Colonic mucosa (tissue), 4 donors: Measurements from ENCODE around the gene POLD2. TPM values are rescaled to one million over a fixed set of nuclear protein-coding genes. Genes with fewer than 3 reads are reported as not detected.

Experiments used
- DNase-seq: peaks from one replicate; pipeline ENCODE4 v3.0.0-alpha.2; 2020
- H3K27ac ChIP-seq: fragments of 200-600 bp; one replicate; pipeline ENCODE4 v1.8.0; 2021
- H3K27me3 ChIP-seq: fragments of 200-600 bp; one replicate; pipeline ENCODE4 v1.8.0; 2021
- H3K36me3 ChIP-seq: fragments of 200-600 bp; one replicate; pipeline ENCODE4 v1.8.0; 2021
- H3K4me1 ChIP-seq: fragments of 200-600 bp; one replicate; pipeline ENCODE4 v1.8.0; 2021; ENCODE audit warnings: mild to moderate bottlenecking
- H3K4me3 ChIP-seq: fragments of 200-600 bp; one replicate; pipeline ENCODE4 v1.8.0; 2021
- H3K9ac ChIP-seq, 2 donors: one replicate each; pipeline ENCODE4 v1.7.0; 2013; ENCODE audit warnings: control low read depth in 2 of 2, low read depth in 2 of 2, low read length in 2 of 2
- H3K9me3 ChIP-seq: fragments of 200-600 bp; one replicate; pipeline ENCODE4 v1.8.0; 2021
- intact Hi-C: fragments of 100-400 bp; cut with DNase I; formaldehyde crosslinking; loops from one replicate; pipeline ENCODE4 v1.14.1; 2022
- total RNA-seq, 2 donors: library from RNA; stranded (reverse); fragmentation: NEBNext Ultra II Directional in 1 of 2; extraction: Animal tissue kit (Norgen Biotek cat#: 25700) in 1 of 2; gene quantifications; one replicate each; pipeline ENCODE4 v1.2.1, GENCODE V29; 2021
- TF ChIP-seq, protein P1 (sequence below): fragments of 200-600 bp; IDR thresholded peaks from one replicate; pipeline ENCODE4 v1.8.0; 2022; ENCODE audit warnings: antibody characterized with exemption, mild to moderate bottlenecking
- donor health status: healthy.
- donor health status: DM: no; HTN: no; CAD: no.
- donor health status: DM: no; HTN: no; CAD: no.

The POLD2 gene
- total RNA-seq, 2 donors from 2014 or later, result 54.8 to 161 TPM

DNA sequence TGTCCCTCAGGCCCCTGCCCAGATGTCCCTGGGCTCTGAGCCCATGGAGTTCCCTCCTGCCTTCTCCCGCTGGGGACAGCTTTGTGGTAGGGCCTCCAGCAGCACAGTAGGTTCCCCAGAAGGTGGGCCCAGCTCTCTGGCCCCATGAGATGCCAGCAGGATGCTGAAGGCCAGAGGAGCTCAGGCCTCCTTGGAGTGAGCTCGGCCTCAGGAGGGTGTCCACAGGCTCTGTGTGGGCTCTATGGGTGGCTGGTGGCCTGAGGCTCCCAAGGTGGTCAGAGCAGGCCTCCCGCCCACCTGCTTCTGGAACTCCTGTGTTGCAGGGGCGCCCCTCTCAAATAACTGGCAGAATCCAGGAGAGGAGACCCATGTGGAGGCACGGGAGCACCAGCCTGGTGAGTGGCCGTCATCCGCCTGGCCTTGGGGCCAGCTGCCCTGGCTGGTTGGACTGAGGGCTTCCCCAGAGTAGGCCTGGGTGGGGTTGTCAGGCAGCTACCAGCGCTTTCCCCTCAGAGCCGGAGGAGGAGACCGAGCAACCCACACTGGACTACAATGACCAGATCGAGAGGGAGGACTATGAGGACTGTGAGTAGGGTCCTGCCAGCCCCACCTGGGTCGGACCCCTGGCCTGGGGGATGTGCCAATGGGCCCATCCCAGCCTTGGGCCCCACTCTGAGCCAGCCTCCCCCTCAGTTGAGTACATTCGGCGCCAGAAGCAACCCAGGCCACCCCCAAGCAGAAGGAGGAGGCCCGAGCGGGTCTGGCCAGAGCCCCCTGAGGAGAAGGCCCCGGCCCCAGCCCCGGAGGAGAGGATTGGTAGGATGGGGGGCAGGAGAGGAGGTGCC, 16.0 kb downstream of the POLD2 start:
- peak overlapping the region in 1 of 2 donors; percentile 12 for H3K9ac ChIP-seq

DNA sequence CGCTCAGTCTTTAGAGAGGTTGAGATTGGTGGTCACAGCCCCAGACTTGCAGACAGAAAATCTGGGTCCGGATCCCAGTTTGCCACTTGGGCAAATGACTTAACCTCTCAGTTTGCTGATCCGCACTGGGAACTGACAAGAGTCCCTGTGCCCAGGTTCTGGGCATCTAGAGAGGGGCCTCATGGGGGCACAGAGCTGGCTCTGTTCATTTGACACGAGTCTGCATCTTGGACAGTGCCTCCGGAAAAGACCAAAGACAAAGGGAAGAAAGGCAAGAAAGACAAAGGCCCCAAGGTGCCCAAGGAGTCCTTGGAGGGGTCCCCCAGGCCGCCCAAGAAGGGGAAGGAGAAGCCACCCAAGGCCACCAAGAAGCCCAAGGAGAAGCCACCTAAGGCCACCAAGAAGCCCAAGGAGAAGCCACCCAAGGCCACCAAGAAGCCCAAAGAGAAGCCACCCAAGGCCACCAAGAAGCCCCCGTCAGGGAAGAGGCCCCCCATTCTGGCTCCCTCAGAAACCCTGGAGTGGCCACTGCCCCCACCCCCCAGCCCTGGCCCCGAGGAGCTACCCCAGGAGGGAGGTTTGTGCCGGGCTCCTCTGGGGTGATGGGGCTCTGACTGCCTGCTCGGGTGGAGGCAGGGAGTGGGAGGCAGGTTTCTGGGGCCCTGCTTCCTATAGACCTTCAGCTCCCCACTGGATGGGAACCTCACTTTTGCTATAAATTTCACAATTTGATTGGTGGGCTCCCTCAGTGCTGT, 16.9 kb downstream of the POLD2 start:
- Histone ChIP-seq H3K4me3 (no peak overlapping the region), H3K36me3 (no peaks in the 10 kb centered on the region), H3K9me3 (no peaks in the 10 kb centered on the region), H3K27me3 (peaks cover 11% of the 10 kb centered on the region), H3K9ac (no peak overlapping the region), H3K4me1 (no peaks in the 10 kb centered on the region), H3K27ac (peak overlapping the region; percentile 7)
- TF ChIP-seq, protein P1, sequence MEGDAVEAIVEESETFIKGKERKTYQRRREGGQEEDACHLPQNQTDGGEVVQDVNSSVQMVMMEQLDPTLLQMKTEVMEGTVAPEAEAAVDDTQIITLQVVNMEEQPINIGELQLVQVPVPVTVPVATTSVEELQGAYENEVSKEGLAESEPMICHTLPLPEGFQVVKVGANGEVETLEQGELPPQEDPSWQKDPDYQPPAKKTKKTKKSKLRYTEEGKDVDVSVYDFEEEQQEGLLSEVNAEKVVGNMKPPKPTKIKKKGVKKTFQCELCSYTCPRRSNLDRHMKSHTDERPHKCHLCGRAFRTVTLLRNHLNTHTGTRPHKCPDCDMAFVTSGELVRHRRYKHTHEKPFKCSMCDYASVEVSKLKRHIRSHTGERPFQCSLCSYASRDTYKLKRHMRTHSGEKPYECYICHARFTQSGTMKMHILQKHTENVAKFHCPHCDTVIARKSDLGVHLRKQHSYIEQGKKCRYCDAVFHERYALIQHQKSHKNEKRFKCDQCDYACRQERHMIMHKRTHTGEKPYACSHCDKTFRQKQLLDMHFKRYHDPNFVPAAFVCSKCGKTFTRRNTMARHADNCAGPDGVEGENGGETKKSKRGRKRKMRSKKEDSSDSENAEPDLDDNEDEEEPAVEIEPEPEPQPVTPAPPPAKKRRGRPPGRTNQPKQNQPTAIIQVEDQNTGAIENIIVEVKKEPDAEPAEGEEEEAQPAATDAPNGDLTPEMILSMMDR, result no peak
- DNase-seq, result no peak
- intact Hi-C loops, result no loop called here

More for the DNA sequence above, 16.0 kb downstream of the POLD2 start:
- Histone ChIP-seq H3K9me3 (no peaks in the 10 kb centered on the region), H3K4me3 (no peak overlapping the region), H3K4me1 (no peaks in the 10 kb centered on the region), H3K27me3 (peaks cover 11% of the 10 kb centered on the region), H3K27ac (no peak overlapping the region), H3K36me3 (no peaks in the 10 kb centered on the region)
- DNase-seq, result no peak
- intact Hi-C loops, result no loop called here
- TF ChIP-seq, protein P1, result no peak

DNA sequence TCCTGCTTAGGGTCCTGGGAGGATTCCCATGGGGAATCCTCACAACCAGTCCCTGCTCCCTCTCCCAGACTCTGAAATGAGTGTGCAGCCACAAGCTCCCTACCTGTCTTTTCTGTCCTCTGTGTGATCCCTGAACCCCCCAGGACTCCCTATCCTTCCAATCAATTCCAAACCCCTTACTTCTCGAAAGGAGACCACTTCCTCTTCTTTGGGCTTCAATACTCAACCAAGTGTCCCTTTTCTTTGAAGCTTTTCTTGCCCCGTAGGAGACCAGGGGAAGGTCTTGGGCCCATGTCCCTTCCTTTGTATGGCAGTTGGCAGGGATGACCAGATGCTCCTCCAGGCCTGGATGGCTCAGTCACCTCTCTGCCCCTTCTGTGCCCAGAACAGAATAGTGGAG, 17.5 kb downstream of the POLD2 start:
- TF ChIP-seq, protein P1, result no peak
- Histone ChIP-seq H3K4me3 (peak overlapping the region; percentile 38), H3K27ac (peak overlapping the region; percentile 7), H3K36me3 (no peaks in the 10 kb centered on the region), H3K27me3 (peaks cover 11% of the 10 kb centered on the region), H3K9ac (peak overlapping the region; percentile 23 to 50), H3K9me3 (no peaks in the 10 kb centered on the region), H3K4me1 (no peaks in the 10 kb centered on the region)
- no peak for DNase-seq
- intact Hi-C loops, result no loop called here

DNA sequence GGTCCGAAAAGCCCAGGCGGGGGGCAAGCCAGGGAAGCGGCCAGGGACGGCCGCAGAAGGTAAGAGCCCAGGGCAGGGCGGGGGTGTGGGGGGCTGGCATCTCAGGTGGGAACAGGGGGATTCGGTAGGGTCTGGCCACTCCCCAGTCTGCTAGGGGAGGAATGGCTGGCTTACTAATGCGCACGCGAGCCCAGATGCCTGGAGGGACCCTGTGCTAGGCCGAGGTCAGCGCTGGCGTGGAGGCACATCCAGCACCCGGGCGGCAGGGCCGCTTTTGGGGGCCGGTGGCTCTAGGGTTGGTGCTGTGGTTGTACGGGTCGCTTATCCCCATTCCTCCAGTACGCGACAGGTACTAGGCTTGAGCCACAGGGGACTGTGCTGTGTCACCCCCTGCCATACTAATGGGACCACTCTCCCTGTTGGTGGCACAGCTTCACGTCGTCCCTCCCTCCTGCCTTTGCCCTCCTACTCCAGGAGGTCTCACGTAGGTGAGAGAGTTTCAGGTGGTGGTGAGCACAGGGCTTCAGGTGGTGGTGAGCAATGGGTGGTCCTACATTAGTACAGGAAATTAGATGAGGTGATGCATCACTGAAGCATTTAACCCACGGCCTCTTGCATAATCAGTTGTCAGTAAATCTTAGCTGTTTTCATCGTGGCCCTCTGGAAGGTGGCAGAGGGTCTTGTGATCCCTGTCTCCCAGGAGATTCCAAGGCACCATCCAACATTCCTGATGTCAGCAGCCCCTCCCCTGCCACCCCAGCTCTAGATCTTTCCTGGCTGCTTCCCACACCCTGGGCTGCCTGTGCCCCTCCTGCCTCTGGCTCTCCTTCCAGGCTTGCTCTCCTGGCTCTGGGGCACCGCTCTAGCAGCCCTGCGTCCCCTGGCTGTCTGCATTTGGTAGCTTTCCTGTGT, 18.2 kb downstream of the POLD2 start:
- H3K36me3 ChIP-seq, result no peaks in the 10 kb centered on the region
- H3K9ac ChIP-seq, result peak overlapping the region; percentile 59 to 63
- H3K4me1 ChIP-seq, result no peaks in the 10 kb centered on the region
- DNase-seq, result no peak
- peaks cover 11% of the 10 kb centered on the region for H3K27me3 ChIP-seq
- intact Hi-C loops, result no loop called here
- H3K9me3 ChIP-seq, result no peaks in the 10 kb centered on the region
- TF ChIP-seq, protein P1, result no peak
- H3K27ac ChIP-seq, result peak overlapping the region; percentile 61
- H3K4me3 ChIP-seq, result peak overlapping the region; percentile 38
